GM12891 (cell line): Measurements from ENCODE around the gene PANK3.

Experiments
- PAX5 ChIP-seq: IDR thresholded peaks from 2 replicates; pipeline ENCODE4 v1.6.1; 2011; ENCODE audit warnings: low read length, moderate library complexity, mild to moderate bottlenecking; ENCODE audit not compliant: insufficient read depth, severe bottlenecking
- POLR2A ChIP-seq: IDR thresholded peaks from 2 replicates; pipeline ENCODE4 v1.6.1; 2011; ENCODE audit warnings: low read depth, low read length, control low read depth
- POLR2AphosphoS5 ChIP-seq: IDR thresholded peaks from 2 replicates; pipeline ENCODE4 v1.6.1; 2011; ENCODE audit warnings: low read depth, low read length, control low read depth
- POU2F2 ChIP-seq: IDR thresholded peaks from 2 replicates; pipeline ENCODE4 v1.6.1; 2011; ENCODE audit warnings: low read depth, mild to moderate bottlenecking, control low read depth, low read length, moderate library complexity
- SPI1 ChIP-seq: IDR thresholded peaks from 2 replicates; pipeline ENCODE4 v1.6.1; 2011; ENCODE audit warnings: low read depth, low read length, control low read depth
- TAF1 ChIP-seq: IDR thresholded peaks from 2 replicates; pipeline ENCODE4 v1.6.1; 2011; ENCODE audit warnings: low read depth, low read length, control low read depth

DNA sequence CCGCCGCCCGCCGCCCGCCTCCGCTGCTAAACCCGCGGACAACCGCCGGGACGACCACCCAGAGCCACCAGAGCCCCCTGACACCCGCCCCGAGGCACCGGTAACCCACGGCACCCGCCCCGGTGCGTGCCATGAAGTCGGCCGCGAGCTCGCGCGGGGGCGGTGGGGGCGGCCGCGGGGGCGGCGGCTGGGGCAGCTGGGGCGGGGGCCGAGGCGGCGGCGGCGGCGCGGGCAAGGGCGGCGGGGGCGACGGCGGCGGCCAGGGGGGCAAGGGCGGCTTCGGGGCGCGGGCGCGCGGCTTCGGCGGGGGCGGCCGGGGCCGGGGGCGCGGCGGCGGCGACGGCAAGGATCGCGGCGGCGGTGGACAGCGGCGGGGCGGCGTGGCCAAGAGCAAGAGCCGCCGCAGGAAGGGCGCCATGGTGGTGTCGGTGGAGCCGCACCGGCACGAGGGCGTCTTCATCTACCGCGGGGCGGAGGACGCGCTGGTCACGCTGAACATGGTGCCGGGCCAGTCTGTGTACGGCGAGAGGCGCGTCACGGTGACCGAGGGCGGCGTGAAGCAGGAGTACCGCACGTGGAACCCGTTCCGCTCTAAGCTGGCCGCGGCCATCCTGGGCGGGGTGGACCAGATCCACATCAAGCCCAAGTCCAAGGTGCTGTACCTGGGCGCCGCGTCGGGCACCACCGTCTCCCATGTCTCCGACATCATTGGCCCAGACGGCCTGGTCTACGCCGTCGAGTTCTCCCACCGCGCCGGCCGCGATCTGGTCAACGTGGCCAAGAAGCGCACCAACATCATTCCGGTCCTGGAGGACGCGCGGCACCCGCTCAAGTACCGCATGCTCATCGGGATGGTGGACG lies 49.6 kb downstream of the PANK3 start:
- TF ChIP-seq POLR2AphosphoS5 (no peak), POLR2A (no peak), POU2F2 (no peak), TAF1 (no peak), PAX5 (no peak), SPI1 (no peak)
